H4 (cell line): ENCODE measurements around the gene FFAR3. TPM values are rescaled to one million over a fixed set of nuclear protein-coding genes. Genes with fewer than 3 reads are reported as not detected.
"Not testable (repeated sequence)": the region's sequence is repeated elsewhere in the genome, so short reads cannot be mapped to it uniquely, and the experiment has no call there.

Source experiments
- DNase-seq: peaks from one replicate; pipeline ENCODE4 v3.0.0-alpha.2; 2015; ENCODE audit warnings: low spot score
- total RNA-seq: library from RNA; depleted of rRNA; stranded (reverse); fragments of >200 nt; shearing (Covaris generic); gene quantifications from 2 replicates; pipeline ENCODE4 v1.2.3, GENCODE V29; 2014; rRNA removed

The FFAR3 gene
- total RNA-seq, 1 experiment from 2014 or later, result 0.21 TPM

DNA sequence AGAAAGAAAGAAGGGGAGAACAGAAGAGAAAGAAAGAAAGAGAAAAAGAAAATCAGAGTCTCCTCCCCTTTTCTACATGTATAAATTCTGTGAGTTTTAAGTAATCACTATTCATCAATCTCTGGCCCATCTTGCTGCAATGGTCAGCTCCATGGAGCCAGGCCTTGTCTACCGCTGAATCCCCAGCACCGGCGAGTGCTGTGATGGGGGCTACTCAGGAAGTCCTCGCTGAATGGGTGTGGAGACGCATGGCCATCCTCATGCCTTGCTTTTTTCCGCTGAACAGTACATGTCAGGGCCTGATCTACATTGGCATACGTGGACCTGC, 42.5 kb downstream of the FFAR3 start:
- no peak for DNase-seq

- not testable (repeated sequence) for DNase-seq
These were observed 43.2 kb downstream of the FFAR3 start for GRCh38 chr19:35401416-35401815.

DNA sequence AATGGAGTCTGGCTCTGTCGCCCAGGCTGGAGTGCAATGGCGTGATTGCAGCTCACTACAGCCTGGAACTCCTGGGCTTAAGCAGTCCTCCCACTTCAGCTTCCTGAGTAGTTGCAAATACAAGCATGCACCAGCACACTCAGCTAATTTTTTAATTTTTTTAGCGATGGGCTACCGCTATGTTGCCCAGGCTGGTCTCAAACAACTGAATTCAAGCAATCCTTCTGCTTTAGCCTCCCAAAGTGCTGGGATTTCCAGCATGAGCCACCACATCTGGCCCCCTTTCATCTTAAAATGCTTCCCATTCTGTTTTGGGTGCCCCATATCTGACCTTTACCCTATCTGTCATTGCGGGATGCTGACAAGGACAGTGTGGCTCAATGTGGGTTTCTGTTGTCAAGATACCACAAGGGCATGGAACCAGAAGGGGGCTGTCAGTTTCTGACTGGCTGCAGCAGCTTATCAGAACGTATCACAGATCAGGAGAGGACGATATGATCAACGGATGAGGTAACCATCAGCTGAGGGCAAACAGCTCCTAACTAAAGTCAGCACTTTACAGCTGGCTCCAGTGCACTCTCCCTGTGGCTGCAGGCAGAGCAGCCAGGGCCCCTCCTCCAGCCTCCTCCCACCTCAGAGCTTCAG, 45.0 kb downstream of the FFAR3 start:
- DNase-seq, result no peak

DNA sequence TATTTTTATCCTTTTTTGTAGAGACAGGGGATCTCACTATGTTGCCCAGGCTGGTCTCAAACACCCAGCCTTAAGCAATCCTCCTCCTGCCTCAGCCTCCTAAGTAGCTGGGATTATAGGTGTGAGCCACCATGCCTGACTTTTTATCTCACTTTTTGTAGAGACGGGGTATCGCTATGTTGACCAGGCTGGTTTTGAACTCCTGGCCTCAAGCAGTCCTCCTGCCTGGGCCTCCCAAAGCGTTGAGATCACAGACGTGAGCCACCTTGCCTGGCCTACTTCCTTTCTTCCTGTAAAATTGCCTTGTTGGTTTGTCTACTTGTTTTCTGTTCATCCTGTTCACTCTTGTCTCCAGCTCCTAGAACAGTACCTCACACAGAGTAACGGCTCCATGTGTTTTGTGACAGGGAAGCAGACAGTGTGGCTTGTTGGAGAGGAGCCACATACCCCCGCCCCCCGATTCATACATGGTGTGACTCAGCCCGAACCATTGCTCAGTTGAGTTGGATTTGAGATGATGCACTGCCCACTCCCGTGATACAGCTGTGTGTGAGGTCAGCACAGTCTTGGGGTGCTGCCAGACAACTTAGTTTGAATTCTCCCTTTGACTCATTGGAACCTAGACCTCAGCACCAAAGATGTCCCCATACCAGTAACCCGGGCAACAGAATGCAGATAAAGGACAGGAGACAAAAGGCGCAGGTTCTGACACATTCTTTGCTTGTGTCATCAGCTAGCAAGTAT, 46.8 kb downstream of the FFAR3 start:
- peak; percentile 92 for DNase-seq

DNA sequence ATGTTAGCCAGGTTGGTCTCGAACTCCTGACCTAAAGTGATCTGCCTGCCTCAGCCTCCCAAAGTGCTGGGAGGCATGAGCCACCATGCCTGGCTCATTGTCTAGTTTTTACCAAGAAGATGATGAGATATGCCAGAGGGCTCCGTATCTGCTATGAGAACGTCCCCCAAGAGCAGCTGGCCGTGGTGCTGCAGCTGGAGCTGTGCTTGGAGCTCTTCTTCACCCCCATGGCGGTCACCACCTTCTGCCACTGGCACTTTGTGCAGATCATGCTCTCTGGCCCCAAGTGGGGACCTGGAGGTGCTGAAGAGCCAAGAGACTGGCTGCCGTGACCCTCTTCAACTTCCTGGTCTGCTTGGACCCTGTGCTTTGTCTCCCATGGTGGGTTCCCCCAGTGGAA, 49.4 kb downstream of the FFAR3 start:
- DNase-seq, result no peak

GRCh38 chr19:35408284-35409171, 50.3 kb downstream of the FFAR3 start:
- DNase-seq, result no peak

DNA sequence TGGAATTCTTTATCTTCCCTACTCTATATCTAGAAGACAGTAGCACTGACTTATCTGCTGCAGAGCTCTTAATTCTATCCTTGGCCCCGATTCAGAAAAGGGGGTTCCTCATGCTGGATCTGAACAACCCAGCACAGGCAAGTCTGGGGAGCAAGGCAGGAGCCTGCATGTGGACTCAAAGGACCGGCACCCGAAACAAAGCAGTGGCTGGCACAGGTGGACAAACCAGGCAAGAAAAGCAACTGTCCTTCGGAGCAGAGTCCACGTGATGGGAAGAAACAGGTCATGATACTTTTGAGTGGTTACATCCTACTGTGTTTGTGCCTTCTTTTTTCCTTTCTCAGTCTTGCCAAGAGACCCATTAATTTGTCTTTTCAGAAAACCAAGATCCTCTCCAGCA, 50.9 kb downstream of the FFAR3 start:
- no peak for DNase-seq

Other genes with a start within 250 kb of the FFAR3 start
- gene FXYD3, start 242.6 kb upstream of the FFAR3 start, total RNA-seq, result not detected in 2 replicates
- not detected in 2 replicates for gene LGI4, start 223.4 kb upstream of the FFAR3 start, total RNA-seq
- not detected in 2 replicates for gene FXYD1, start 219.6 kb upstream of the FFAR3 start, total RNA-seq
- gene FXYD7, start 215.2 kb upstream of the FFAR3 start, total RNA-seq, result 0.14 TPM in 1 of 2 replicates, not detected in the other
- 173 and 209 TPM in 2 replicates for gene FXYD5, start 203.7 kb upstream of the FFAR3 start, total RNA-seq
- not detected in 2 replicates for gene FAM187B, start 129.7 kb upstream of the FFAR3 start, total RNA-seq
- gene LSR, start 109.5 kb upstream of the FFAR3 start, total RNA-seq, result 1.1 and 1.7 TPM in 2 replicates
- gene USF2, start 89.5 kb upstream of the FFAR3 start, total RNA-seq, result 64.0 and 65.0 TPM in 2 replicates
- gene HAMP, start 75.9 kb upstream of the FFAR3 start, total RNA-seq, result 0.15 TPM in 1 of 2 replicates, not detected in the other
- 0.43 TPM in 1 of 2 replicates, not detected in the other for gene MAG, start 66.3 kb upstream of the FFAR3 start, total RNA-seq
- 1.9 and 6.1 TPM in 2 replicates for gene CD22, start 29.3 kb upstream of the FFAR3 start, total RNA-seq
- not detected in 2 replicates for gene FFAR1, start 10.6 kb upstream of the FFAR3 start, total RNA-seq
- 0.21 TPM in 1 of 2 replicates, not detected in the other for gene GPR42, start 12.6 kb downstream of the FFAR3 start, total RNA-seq
- not detected in 2 replicates for gene FFAR2, start 89.8 kb downstream of the FFAR3 start, total RNA-seq
- not detected in 2 replicates for gene KRTDAP, start 132.0 kb downstream of the FFAR3 start, total RNA-seq
- 19.6 and 34.6 TPM in 2 replicates for gene DMKN, start 155.2 kb downstream of the FFAR3 start, total RNA-seq
- 0.45 TPM in 1 of 2 replicates, not detected in the other for gene SBSN, start 169.9 kb downstream of the FFAR3 start, total RNA-seq
- not detected in 2 replicates for gene GAPDHS, start 175.0 kb downstream of the FFAR3 start, total RNA-seq
- gene TMEM147, start 187.2 kb downstream of the FFAR3 start, total RNA-seq, result 306 and 341 TPM in 2 replicates
- gene ATP4A, start 205.2 kb downstream of the FFAR3 start, total RNA-seq, result not detected in 2 replicates
- not detected in 2 replicates for gene PMIS2, start 227.7 kb downstream of the FFAR3 start, total RNA-seq